GM12878 (cell line): Measurements from ENCODE around the gene CMSS1. TPM values are rescaled to one million over a fixed set of nuclear protein-coding genes. Genes with fewer than 3 reads are reported as not detected.

ENCODE experiments used
- ATF7 ChIP-seq: fragments of 450-650 bp; IDR thresholded peaks from 2 replicates; pipeline ENCODE4 v1.6.1; 2016; ENCODE audit warnings: low read depth, mild to moderate bottlenecking
- CBX3 ChIP-seq: fragments of 200-600 bp; sonication (generic); IDR thresholded peaks from 2 replicates; pipeline ENCODE4 v1.6.1; 2016; ENCODE audit warnings: low read depth, borderline replicate concordance
- FOXK2 ChIP-seq: fragments of 450-650 bp; IDR thresholded peaks from 2 replicates; pipeline ENCODE4 v1.6.1; 2017; ENCODE audit warnings: mild to moderate bottlenecking, moderate library complexity
- MEF2B ChIP-seq: fragments of 450-650 bp; IDR thresholded peaks from 2 replicates; pipeline ENCODE4 v1.6.1; 2018; ENCODE audit warnings: mild to moderate bottlenecking, moderate library complexity; ENCODE audit not compliant: partially characterized antibody, poor library complexity, severe bottlenecking
- MYC ChIP-seq: IDR thresholded peaks from 2 replicates; pipeline ENCODE4 v1.6.1; 2011; ENCODE audit warnings: mild to moderate bottlenecking, low read length, moderate library complexity, inconsistent platforms; ENCODE audit not compliant: insufficient read depth, insufficient replicate concordance, insufficient read length, severe bottlenecking
- NFYB ChIP-seq: IDR thresholded peaks from 2 replicates; pipeline ENCODE4 v1.6.1; 2011; ENCODE audit warnings: low read depth, mild to moderate bottlenecking, low read length, improper control_type of control experiment, moderate library complexity; ENCODE audit not compliant: insufficient read depth
- RELA ChIP-seq: fragments of 450-650 bp; IDR thresholded peaks from 2 replicates; pipeline ENCODE4 v1.8.0; 2014; ENCODE audit warnings: borderline replicate concordance; ENCODE audit not compliant: partially characterized antibody
- polyA plus RNA-seq, 11 experiments: library from polyadenylated mRNA; depleted of rRNA in 4 of 11; unstranded in 6 of 11; stranded (reverse) in 5 of 11; fragments of >200 nt; fragmentation: Nextera tagmentation in 4 of 11; fragmentation: Illumina TruSeq in 1 of 11; extraction: Ambion mirVana in 4 of 11; extraction: Trizol in 1 of 11; gene quantifications; 1 replicate in 1 of 11; 2 replicates in 10 of 11; pipeline versions ENCODE4 v1.2.1 to v1.2.3, GENCODE V29; 2011 to 2016; ENCODE audit warnings: inconsistent platforms in 2 of 11, missing spikeins in 2 of 11, low read depth in 1 of 11
- total RNA-seq, 4 experiments: library from RNA; depleted of rRNA in 3 of 4; stranded (reverse); fragments of >200 nt in 3 of 4; fragmentation: Illumina TruSeq in 1 of 4; extraction: Trizol in 1 of 4; gene quantifications; 2 replicates each; pipeline versions ENCODE4 v1.2.1 to v1.2.3, GENCODE V29; 2013 to 2021
- TF ChIP-seq, protein P1 (sequence below): fragments of 450-650 bp; IDR thresholded peaks from 2 replicates; pipeline ENCODE4 v1.6.1; 2016; ENCODE audit warnings: mild to moderate bottlenecking, moderate library complexity, borderline replicate concordance
- TF ChIP-seq, protein P2 (sequence below): fragments of 450-650 bp; conservative IDR thresholded peaks from 2 replicates; pipeline ENCODE4 v1.6.1; 2017; ENCODE audit warnings: mild to moderate bottlenecking, moderate library complexity
- TF ChIP-seq, protein P3 (sequence below): IDR thresholded peaks from 2 replicates; pipeline ENCODE4 v1.6.1; 2012; ENCODE audit warnings: mild to moderate bottlenecking, low read depth, low read length
- TF ChIP-seq, protein P4 (sequence below): IDR thresholded peaks from 2 replicates; pipeline ENCODE4 v1.6.1; 2011; ENCODE audit warnings: borderline replicate concordance, low read depth, mild to moderate bottlenecking, moderate library complexity, mixed read lengths, low read length; ENCODE audit not compliant: insufficient read depth; ENCODE audit errors: extremely low read length
- TF ChIP-seq, protein P5 (sequence below): IDR thresholded peaks from 2 replicates; pipeline ENCODE4 v1.6.1; 2012; ENCODE audit warnings: low read depth, low read length, improper control_type of control experiment

Gene CMSS1
- total and polyA plus RNA-seq, 10 of the 15 experiments (the other 5 are each of a cell fraction or from before 2014, with no cell fraction given), result 31.0 to 118 (median 70.1) TPM

DNA sequence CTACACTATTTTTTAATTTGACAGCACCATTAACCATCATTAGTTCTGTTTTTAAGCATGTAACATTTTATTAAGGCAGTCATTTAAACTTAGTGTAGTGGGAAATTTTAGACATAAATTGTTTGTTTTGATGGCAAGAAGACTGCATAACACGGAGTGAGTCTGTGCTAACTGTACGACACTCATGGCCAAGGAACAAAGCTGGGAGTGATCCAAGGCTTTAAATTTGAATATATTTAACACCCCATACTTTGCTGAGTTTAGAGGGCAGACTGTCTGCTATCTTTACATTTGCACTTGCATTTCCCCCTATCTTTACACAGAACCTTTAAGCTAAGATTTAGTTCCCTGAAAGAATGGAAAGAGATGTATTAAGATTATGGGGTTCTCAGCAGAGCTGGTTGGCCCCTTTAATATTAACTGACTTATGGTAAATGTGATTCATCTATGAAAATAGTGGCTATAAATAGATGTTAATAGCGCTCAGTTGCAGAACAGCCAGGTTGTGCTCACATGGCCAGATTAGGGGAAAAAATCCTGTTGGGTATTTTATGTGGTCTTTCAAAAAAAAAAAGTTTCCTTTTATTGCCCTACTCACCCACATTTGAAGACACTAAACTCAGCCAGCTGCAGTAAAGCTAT is 120.7 kb downstream of the CMSS1 start (continued):
- TF ChIP-seq, protein P1, sequence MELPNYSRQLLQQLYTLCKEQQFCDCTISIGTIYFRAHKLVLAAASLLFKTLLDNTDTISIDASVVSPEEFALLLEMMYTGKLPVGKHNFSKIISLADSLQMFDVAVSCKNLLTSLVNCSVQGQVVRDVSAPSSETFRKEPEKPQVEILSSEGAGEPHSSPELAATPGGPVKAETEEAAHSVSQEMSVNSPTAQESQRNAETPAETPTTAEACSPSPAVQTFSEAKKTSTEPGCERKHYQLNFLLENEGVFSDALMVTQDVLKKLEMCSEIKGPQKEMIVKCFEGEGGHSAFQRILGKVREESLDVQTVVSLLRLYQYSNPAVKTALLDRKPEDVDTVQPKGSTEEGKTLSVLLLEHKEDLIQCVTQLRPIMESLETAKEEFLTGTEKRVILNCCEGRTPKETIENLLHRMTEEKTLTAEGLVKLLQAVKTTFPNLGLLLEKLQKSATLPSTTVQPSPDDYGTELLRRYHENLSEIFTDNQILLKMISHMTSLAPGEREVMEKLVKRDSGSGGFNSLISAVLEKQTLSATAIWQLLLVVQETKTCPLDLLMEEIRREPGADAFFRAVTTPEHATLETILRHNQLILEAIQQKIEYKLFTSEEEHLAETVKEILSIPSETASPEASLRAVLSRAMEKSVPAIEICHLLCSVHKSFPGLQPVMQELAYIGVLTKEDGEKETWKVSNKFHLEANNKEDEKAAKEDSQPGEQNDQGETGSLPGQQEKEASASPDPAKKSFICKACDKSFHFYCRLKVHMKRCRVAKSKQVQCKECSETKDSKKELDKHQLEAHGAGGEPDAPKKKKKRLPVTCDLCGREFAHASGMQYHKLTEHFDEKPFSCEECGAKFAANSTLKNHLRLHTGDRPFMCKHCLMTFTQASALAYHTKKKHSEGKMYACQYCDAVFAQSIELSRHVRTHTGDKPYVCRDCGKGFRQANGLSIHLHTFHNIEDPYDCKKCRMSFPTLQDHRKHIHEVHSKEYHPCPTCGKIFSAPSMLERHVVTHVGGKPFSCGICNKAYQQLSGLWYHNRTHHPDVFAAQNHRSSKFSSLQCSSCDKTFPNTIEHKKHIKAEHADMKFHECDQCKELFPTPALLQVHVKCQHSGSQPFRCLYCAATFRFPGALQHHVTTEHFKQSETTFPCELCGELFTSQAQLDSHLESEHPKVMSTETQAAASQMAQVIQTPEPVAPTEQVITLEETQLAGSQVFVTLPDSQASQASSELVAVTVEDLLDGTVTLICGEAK, result no peak
- TF ChIP-seq NFYB (no peak), CBX3 (no peak), MEF2B (peak; percentile 42), FOXK2 (no peak), ATF7 (no peak), MYC (no peak), RELA (no peak)
- TF ChIP-seq, protein P2, sequence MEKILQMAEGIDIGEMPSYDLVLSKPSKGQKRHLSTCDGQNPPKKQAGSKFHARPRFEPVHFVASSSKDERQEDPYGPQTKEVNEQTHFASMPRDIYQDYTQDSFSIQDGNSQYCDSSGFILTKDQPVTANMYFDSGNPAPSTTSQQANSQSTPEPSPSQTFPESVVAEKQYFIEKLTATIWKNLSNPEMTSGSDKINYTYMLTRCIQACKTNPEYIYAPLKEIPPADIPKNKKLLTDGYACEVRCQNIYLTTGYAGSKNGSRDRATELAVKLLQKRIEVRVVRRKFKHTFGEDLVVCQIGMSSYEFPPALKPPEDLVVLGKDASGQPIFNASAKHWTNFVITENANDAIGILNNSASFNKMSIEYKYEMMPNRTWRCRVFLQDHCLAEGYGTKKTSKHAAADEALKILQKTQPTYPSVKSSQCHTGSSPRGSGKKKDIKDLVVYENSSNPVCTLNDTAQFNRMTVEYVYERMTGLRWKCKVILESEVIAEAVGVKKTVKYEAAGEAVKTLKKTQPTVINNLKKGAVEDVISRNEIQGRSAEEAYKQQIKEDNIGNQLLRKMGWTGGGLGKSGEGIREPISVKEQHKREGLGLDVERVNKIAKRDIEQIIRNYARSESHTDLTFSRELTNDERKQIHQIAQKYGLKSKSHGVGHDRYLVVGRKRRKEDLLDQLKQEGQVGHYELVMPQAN, result no peak
- TF ChIP-seq, protein P3, sequence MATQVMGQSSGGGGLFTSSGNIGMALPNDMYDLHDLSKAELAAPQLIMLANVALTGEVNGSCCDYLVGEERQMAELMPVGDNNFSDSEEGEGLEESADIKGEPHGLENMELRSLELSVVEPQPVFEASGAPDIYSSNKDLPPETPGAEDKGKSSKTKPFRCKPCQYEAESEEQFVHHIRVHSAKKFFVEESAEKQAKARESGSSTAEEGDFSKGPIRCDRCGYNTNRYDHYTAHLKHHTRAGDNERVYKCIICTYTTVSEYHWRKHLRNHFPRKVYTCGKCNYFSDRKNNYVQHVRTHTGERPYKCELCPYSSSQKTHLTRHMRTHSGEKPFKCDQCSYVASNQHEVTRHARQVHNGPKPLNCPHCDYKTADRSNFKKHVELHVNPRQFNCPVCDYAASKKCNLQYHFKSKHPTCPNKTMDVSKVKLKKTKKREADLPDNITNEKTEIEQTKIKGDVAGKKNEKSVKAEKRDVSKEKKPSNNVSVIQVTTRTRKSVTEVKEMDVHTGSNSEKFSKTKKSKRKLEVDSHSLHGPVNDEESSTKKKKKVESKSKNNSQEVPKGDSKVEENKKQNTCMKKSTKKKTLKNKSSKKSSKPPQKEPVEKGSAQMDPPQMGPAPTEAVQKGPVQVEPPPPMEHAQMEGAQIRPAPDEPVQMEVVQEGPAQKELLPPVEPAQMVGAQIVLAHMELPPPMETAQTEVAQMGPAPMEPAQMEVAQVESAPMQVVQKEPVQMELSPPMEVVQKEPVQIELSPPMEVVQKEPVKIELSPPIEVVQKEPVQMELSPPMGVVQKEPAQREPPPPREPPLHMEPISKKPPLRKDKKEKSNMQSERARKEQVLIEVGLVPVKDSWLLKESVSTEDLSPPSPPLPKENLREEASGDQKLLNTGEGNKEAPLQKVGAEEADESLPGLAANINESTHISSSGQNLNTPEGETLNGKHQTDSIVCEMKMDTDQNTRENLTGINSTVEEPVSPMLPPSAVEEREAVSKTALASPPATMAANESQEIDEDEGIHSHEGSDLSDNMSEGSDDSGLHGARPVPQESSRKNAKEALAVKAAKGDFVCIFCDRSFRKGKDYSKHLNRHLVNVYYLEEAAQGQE, result no peak
- TF ChIP-seq, protein P4, sequence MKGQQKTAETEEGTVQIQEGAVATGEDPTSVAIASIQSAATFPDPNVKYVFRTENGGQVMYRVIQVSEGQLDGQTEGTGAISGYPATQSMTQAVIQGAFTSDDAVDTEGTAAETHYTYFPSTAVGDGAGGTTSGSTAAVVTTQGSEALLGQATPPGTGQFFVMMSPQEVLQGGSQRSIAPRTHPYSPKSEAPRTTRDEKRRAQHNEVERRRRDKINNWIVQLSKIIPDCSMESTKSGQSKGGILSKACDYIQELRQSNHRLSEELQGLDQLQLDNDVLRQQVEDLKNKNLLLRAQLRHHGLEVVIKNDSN, result no peak
- TF ChIP-seq, protein P5, sequence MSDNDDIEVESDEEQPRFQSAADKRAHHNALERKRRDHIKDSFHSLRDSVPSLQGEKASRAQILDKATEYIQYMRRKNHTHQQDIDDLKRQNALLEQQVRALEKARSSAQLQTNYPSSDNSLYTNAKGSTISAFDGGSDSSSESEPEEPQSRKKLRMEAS, result no peak
